K562 (cell line): ENCODE results near the gene PRSS22. TPM values are rescaled to one million over a fixed set of nuclear protein-coding genes. Genes with fewer than 3 reads are reported as not detected.

ENCODE experiments used
- ATAC-seq: fragments of 200-7000 bp; cut with Tn5 transposase; 3 replicates; pipeline ENCODE4 v1.9.1; 2020; ENCODE audit warnings: moderate library complexity
- Bru-seq: library from RNA; stranded (reverse); fragments of 400-500 nt; gene quantifications from one replicate; lab custom pipeline; 2021; lab: Mats Ljungman, UMichigan
- BruChase-seq, 2 experiments: library from RNA; stranded (reverse); fragments of 400-500 nt; gene quantifications; one replicate each; lab custom pipeline; 2021; lab: Mats Ljungman, UMichigan
- BruUV-seq: library from RNA; stranded (reverse); fragments of 400-500 nt; replicated peaks from 2 replicates; lab custom pipeline; 2021; lab: Mats Ljungman, UMichigan
- CTCF ChIA-PET: fragments of 300-600 bp; formaldehyde crosslinking; extraction: SDS; loops from one replicate; lab custom pipeline; 2021; ENCODE audit warnings: low intra/inter-chr PET ratio; lab: Yijun Ruan, JAX
- POLR2A ChIA-PET: fragments of 300-600, 350-650 bp; sonication (Branson Sonifier 250); formaldehyde crosslinking; extraction: SDS; loops from one replicate; lab custom pipeline; 2021; ENCODE audit warnings: antibody characterized with exemption, inconsistent platforms; lab: Yijun Ruan, JAX
- DNase-seq, 4 experiments: peaks; one replicate each; pipeline versions ENCODE4 v3.0.0 to v3.0.0-alpha.2; 2011 to 2018; ENCODE audit warnings: low spot score in 3 of 4, mixed read lengths in 3 of 4; ENCODE audit errors: extremely low read depth in 1 of 4
- FAIRE-seq: peaks from 2 replicates; lab custom pipeline; 2011; peaks lifted over from hg19 to GRCh38; lab: Jason Lieb, UNC
- H2AFZ ChIP-seq: 2 replicates; pipeline ENCODE4 v1.6.0; 2011; ENCODE audit warnings: low read depth, low read length, control low read depth, inconsistent platforms
- H3K27ac ChIP-seq: fragments of 200-600 bp; 3 replicates; pipeline ENCODE4 v1.8.0; 2011; ENCODE audit warnings: low read depth, mild to moderate bottlenecking, control low read depth, inconsistent platforms, low read length, moderate library complexity, mixed read lengths; ENCODE audit errors: extremely low read depth
- H3K27me3 ChIP-seq, 2 experiments: fragments of 300-600 bp in 1 of 2; 2 replicates in 1 of 2; 3 replicates in 1 of 2; pipeline versions ENCODE4 v1.6.0 to v1.8.0; 2011; ENCODE audit warnings: inconsistent platforms in 2 of 2, low read length in 2 of 2, mild to moderate bottlenecking in 1 of 2, mixed read lengths in 1 of 2, moderate library complexity in 1 of 2; ENCODE audit not compliant: control insufficient read depth in 2 of 2, insufficient read depth in 2 of 2
- H3K36me3 ChIP-seq: fragments of 300-600 bp; 3 replicates; pipeline ENCODE4 v1.8.0; 2011; ENCODE audit warnings: mild to moderate bottlenecking, low read length, inconsistent platforms; ENCODE audit not compliant: control insufficient read depth, insufficient read depth
- H3K4me1 ChIP-seq, 2 experiments: fragments of 200-600 bp in 1 of 2; replicated peaks in 1 of 2; 2 replicates in 1 of 2; 3 replicates in 1 of 2; pipeline versions ENCODE4 v1.5.1 to v1.8.0; 2011; ENCODE audit warnings: inconsistent platforms in 2 of 2, low read length in 2 of 2, mild to moderate bottlenecking in 1 of 2, mixed read lengths in 1 of 2, moderate library complexity in 1 of 2; ENCODE audit not compliant: control insufficient read depth in 2 of 2, insufficient read depth in 2 of 2
- H3K4me2 ChIP-seq: 2 replicates; pipeline ENCODE4 v1.6.1; 2011; ENCODE audit warnings: low read length, control low read depth, inconsistent platforms, mixed read lengths; ENCODE audit not compliant: insufficient read depth
- H3K4me3 ChIP-seq: fragments of 200-600 bp; sonication (generic), shearing (Covaris generic); 2 replicates; pipeline ENCODE4 v1.5.1; 2016; ENCODE audit warnings: control low read depth, inconsistent platforms
- H3K79me2 ChIP-seq: fragments of 200-600 bp; 3 replicates; pipeline ENCODE4 v1.8.0; 2011; ENCODE audit warnings: low read length, inconsistent platforms; ENCODE audit not compliant: control insufficient read depth, insufficient read depth
- H3K9ac ChIP-seq, 2 experiments: 2 replicates each; pipeline versions ENCODE4 v1.6.0 to v1.6.1; 2011; ENCODE audit warnings: low read depth in 2 of 2, low read length in 2 of 2, control low read depth in 1 of 2, inconsistent platforms in 1 of 2, mild to moderate bottlenecking in 1 of 2, mixed read lengths in 1 of 2; ENCODE audit not compliant: insufficient read depth in 1 of 2
- H3K9me1 ChIP-seq: one replicate; pipeline ENCODE4 v1.6.0; 2011; ENCODE audit warnings: inconsistent platforms, mild to moderate bottlenecking, low read length, moderate library complexity; ENCODE audit not compliant: control insufficient read depth, insufficient read depth
- H3K9me3 ChIP-seq: replicated peaks from 2 replicates; pipeline ENCODE4 v1.5.1; 2011; ENCODE audit warnings: low read depth, low read length, inconsistent platforms; ENCODE audit not compliant: control insufficient read depth, insufficient read depth
- H4K20me1 ChIP-seq: replicated peaks from 2 replicates; pipeline ENCODE4 v1.6.1; 2011; ENCODE audit warnings: low read length, inconsistent platforms, mixed read lengths; ENCODE audit not compliant: control insufficient read depth, insufficient read depth
- MED1 ChIP-seq: sonication (generic); formaldehyde crosslinking; IDR thresholded peaks from 2 replicates; pipeline ENCODE4 v1.8.1; 2023; ENCODE audit warnings: missing genetic modification reagents, borderline replicate concordance
- NKRF ChIP-seq: fragments of 450-650 bp; IDR thresholded peaks from 2 replicates; pipeline ENCODE4 v1.6.1; 2016; ENCODE audit warnings: borderline replicate concordance
- TFAP4 ChIP-seq: sonication (generic); formaldehyde crosslinking; IDR thresholded peaks from 2 replicates; pipeline ENCODE4 v1.8.0; 2022; ENCODE audit warnings: missing genetic modification reagents, mild to moderate bottlenecking, moderate library complexity, borderline replicate concordance
- ZBTB2 ChIP-seq: fragments of 450-650 bp; IDR thresholded peaks from 2 replicates; pipeline ENCODE4 v1.6.1; 2016; ENCODE audit warnings: antibody characterized with exemption
- ZNF175 ChIP-seq: fragments of 200-800 bp; sonication (Bioruptor generic); IDR thresholded peaks from 2 replicates; pipeline ENCODE4 v1.6.1; 2016; ENCODE audit warnings: low read depth, mild to moderate bottlenecking, missing genetic modification characterization, missing compliant biosample characterization
- ZNF263 ChIP-seq: sonication (generic); formaldehyde crosslinking; IDR thresholded peaks from 2 replicates; pipeline ENCODE4 v1.8.0; 2022; ENCODE audit warnings: mild to moderate bottlenecking, missing genetic modification reagents, borderline replicate concordance
- ZNF316 ChIP-seq: fragments of 450-650 bp; IDR thresholded peaks from 2 replicates; pipeline ENCODE4 v1.6.1; 2016
- WGBS: fragments of 100-300 bp; shearing (Covaris generic); methylation state at CpG from one replicate; pipeline ENCODE4 v1.1.6; 2016; ENCODE audit warnings: low coverage, mixed read lengths; ENCODE audit not compliant: insufficient coverage; ENCODE audit errors: missing lambda C conversion rate; 5-methylcytosine and 5-hydroxymethylcytosine counted together
- in situ Hi-C: fragments of 300-500 bp; cut with MboI; formaldehyde crosslinking; loops from 4 replicates; pipeline ENCODE4 v1.15.0; 2018; ENCODE audit warnings: inconsistent platforms, mixed read lengths
- intact Hi-C: fragments of 100-400 bp; cut with micrococcal nuclease; formaldehyde crosslinking; loops from 2 replicates; pipeline ENCODE4 v1.14.2; 2022
- long read RNA-seq, 3 experiments: library from polyadenylated mRNA in 2 of 3; library from RNA in 1 of 3; unstranded in 2 of 3; stranded (forward) in 1 of 3; transcript quantifications; one replicate each; pipeline ENCODE4 v2.0.0, GENCODE V29; 2019 to 2022
- polyA minus RNA-seq, 3 experiments: library from RNA; depleted of rRNA, polyadenylated mRNA; stranded (reverse); fragments of >200 nt; gene quantifications; 2 replicates each; pipeline ENCODE4 v1.2.3, GENCODE V29; 2011
- polyA plus RNA-seq, 8 experiments: library from polyadenylated mRNA; depleted of rRNA in 4 of 8; stranded (reverse) in 5 of 8; unstranded in 3 of 8; fragments of >200 nt; fragmentation: Nextera tagmentation in 2 of 8; fragmentation: Illumina TruSeq in 1 of 8; extraction: Ambion mirVana in 2 of 8; extraction: Trizol in 1 of 8; gene quantifications; 2 replicates each; pipeline versions ENCODE4 v1.2.1 to v1.2.3, GENCODE V29; 2011 to 2014; ENCODE audit warnings: inconsistent platforms in 1 of 8, missing spikeins in 1 of 8
- total RNA-seq, 7 experiments: library from RNA; depleted of rRNA in 6 of 7; stranded (reverse); fragments of >200 nt in 6 of 7; fragmentation: Illumina TruSeq in 2 of 7; extraction: Trizol in 2 of 7; gene quantifications; 2 replicates each; pipeline versions ENCODE4 v1.2.1 to v1.2.3, GENCODE V29; 2011 to 2021; ENCODE audit warnings: low replicate concordance in 1 of 7

PRSS22 gene
- not detected in 2 replicates for total RNA-seq (2011; cell fraction: chromatin; rRNA removed; ENCODE audit: low replicate concordance)
- total RNA-seq (2011; cell fraction: nucleolus; rRNA removed): not detected in 2 replicates
- not detected in 2 replicates for total RNA-seq (2011; cell fraction: nucleoplasm; rRNA removed)
- not detected in 2 replicates for total RNA-seq (2014; rRNA removed)
- total RNA-seq (2014; rRNA removed; fragmentation: Illumina TruSeq; extraction: Trizol): not detected in 2 replicates
- total RNA-seq (2015; rRNA removed; fragmentation: Illumina TruSeq; extraction: Trizol): not detected in 2 replicates
- total RNA-seq (2021): not detected in 2 replicates
- 0.13 TPM in 1 of 2 replicates, not detected in the other for polyA plus RNA-seq (2011; rRNA removed)
- 0.07 TPM in 1 of 2 replicates, not detected in the other for polyA plus RNA-seq (2011; cell fraction: cytosol; rRNA removed)
- polyA plus RNA-seq (2011; cell fraction: nucleus; rRNA removed): 0.29 and 0.97 TPM in 2 replicates
- 0.24 TPM in 1 of 2 replicates, not detected in the other for polyA plus RNA-seq (2012)
- not detected in 2 replicates for polyA plus RNA-seq (2014; fragmentation: Illumina TruSeq; extraction: Trizol)
- polyA plus RNA-seq (2014; fragmentation: Nextera tagmentation; extraction: Ambion mirVana): not detected
- 0.42 TPM in 1 of 2 replicates, not detected in the other for polyA plus RNA-seq (2014; rRNA removed)
- polyA minus RNA-seq (2011; rRNA and poly(A)+ RNA removed): not detected in 2 replicates
- not detected in 2 replicates for polyA minus RNA-seq (2011; cell fraction: cytosol; rRNA and poly(A)+ RNA removed)
- polyA minus RNA-seq (2011; cell fraction: nucleus; rRNA and poly(A)+ RNA removed): not detected in 2 replicates
- percentile 12 among the genes with signal in this experiment for Bru-seq, nascent RNA
- BruChase-seq, experiment 1, labeled RNA remaining after a 2-hour chase: not detected
- BruChase-seq, experiment 2, labeled RNA remaining after a 6-hour chase: not detected
- long read RNA-seq, experiment 1: 0 reads
- long read RNA-seq, experiment 2: 0 reads
- long read RNA-seq, experiment 3: 0 reads

GRCh38 chr16:2857451-2858244 lies at the start of gene PRSS22:
Gene PRSS22 (minus strand): TSS chr16:2858170. CDS start chr16:2858104, 66 bp downstream.
- no peak within 1 kb of the TSS for H3K27ac ChIP-seq
- H4K20me1 ChIP-seq: no peaks in the 10 kb centered on the region
- CTCF ChIA-PET: no interaction called here
- TF ChIP-seq TFAP4 (CRISPR knock-in tag) (peak; percentile 73; the same call in 1 of the 2 replicates), ZNF263 (CRISPR knock-in tag) (peak; percentile 66; the same call in 1 of the 2 replicates), NKRF (no peak), ZBTB2 (0 out of 2 replicates have a peak, but pooled peaks have one; percentile 23), ZNF175 (CRISPR knock-in tag) (no peak), MED1 (CRISPR knock-in tag) (no peak), ZNF316 (peak; percentile 13; the same call in 1 of the 2 replicates)
- no peaks in the 10 kb centered on the region for H3K9me1 ChIP-seq
- no peak within 1 kb of the TSS for H2AFZ ChIP-seq
- POLR2A ChIA-PET: no interaction called here
- H3K9me3 ChIP-seq: peaks cover 7% of the 10 kb centered on the region
- H3K27me3 ChIP-seq: peaks cover 0 to 28% of the 10 kb centered on the region in 2 experiments; a peak in 1 of 5 replicates
- no peak within 1 kb of the TSS for H3K4me3 ChIP-seq
- no peak for FAIRE-seq
- peak in 2 of 4 experiments; percentile 9 to 11 for DNase-seq
- H3K79me2 ChIP-seq: no peaks in the 10 kb centered on the region
- H3K9ac ChIP-seq: peak within 1 kb of the TSS in 1 of 2 experiments; percentile 68; a peak in 2 of 4 replicates
- peaks cover 0 to 42% of the 10 kb centered on the region in 2 experiments; a peak in 3 of 5 replicates for H3K4me1 ChIP-seq
- peak; percentile 13; the same call in 2 of the 3 replicates for ATAC-seq
- BruUV-seq: no TSS peak
- intact Hi-C loops (no loop called here), in situ Hi-C loops (no loop called here)
- 0 out of 2 replicates have a peak within 1 kb of the TSS, but pooled peaks have one; percentile 11 for H3K4me2 ChIP-seq
- WGBS: 5% methylated on average over 38 of the region's 42 CpGs
- no peaks in the 10 kb centered on the region for H3K36me3 ChIP-seq
